ENCODE measurements around the gene FLOT1.

FLOT1 gene

DNA sequence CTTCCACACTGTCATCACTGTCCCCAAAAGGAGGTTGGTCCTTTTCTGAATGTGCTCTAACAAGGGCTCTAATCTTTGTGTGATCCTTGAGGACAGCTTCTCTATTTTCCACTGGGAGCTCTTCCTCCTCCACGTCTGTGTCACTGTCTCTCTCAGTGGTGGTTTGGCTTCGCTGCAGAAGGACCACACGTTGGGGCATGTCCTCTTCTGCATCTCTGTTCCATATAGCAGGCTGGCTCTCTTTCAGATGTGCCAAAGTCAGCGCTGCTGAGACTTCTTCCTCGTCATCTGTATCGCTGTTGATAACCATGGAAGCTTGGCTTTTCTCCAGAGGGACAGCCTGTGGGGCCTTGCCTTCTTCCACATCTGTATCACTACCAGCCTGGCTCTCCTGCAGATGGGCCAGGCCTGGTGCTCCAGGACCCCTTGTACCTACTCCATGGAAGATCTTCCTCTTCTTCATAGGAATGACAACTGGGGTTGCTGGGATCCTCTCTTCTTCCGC is 30.0 kb downstream of the FLOT1 start:
- no peaks in the 10 kb centered on the region for H3K27me3 Mint-ChIP-seq
- H3K4me3 Mint-ChIP-seq, result peak overlapping the region; percentile 34 to 39
- no peaks in the 10 kb centered on the region for H3K9me3 Mint-ChIP-seq
- peaks cover 56% of the 10 kb centered on the region for H3K4me1 Mint-ChIP-seq
- ATAC-seq, result no peak
- DNase-seq, result no peak
- peak overlapping the region; percentile 19 to 50 for H3K27ac Mint-ChIP-seq

DNA sequence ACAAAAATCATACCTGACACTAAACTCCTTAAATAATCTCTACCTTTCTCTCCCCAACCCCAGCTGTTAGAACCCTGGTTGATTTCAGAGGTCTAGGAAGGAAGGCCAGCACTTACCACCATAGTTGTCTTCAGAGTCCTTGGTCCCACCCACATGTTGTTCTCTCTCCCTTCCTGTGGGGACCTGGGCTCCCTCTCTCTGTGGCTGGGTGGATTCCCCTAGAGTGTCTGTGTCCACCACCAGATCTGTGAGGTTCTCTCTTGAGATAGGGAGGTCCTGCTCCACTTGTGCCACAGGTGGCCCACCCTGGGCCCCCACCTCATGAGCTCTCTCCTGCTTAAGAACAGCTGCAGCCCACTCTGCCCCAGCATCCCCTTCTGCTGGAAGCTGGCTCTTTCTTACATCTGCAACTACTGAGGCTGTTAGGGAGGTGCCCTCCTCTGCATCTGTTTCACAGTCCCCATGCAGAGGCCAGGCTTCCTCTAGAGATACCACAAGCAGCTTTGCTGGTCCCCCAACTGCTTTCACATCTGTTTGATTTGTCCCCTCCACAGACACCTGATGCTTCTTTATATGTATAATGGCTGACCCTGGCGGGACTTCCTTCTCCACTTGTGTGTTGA is 30.6 kb downstream of the FLOT1 start:
- Mint-ChIP-seq H3K27me3 (no peaks in the 10 kb centered on the region), H3K9me3 (no peaks in the 10 kb centered on the region), H3K4me3 (peak overlapping the region; percentile 34 to 39), H3K4me1 (peaks cover 50% of the 10 kb centered on the region), H3K27ac (peak overlapping the region; percentile 4 to 50)
- ATAC-seq (peak; percentile 88), DNase-seq (peak in 1 of 2 donors; percentile 30)

DNA sequence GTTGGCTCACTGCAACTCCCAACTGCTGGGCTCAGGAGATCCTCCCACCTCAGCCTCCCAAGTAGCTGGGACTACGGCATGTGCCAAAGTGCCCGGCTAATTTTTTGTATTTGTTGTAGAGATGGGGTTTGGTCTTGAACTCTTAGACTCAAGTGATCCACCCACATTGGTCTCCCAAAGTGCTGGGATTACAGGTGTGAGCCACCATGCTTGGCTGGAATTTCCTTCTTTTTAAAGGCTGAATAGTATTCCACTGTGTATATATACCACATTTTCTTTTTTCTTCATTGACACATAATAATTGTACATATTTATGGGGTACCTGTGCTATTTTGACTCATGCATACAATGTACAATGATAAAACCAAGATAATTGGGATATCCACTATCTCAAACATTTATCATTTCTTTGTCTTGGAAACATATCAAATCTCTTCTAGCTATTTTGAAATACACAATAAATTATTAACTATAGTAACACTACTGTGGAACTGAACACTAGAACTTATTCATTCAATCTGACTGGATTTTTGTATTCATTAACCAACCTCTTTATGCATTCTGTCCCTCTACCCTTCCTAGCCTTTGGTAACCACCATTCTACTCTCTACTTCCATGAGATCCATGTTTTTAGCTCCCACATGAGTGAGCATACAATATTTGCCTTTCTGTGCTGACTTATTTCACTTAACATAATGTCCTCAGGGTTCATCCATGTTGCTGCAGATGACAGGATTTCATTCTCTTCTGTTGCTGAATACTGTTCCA is 33.2 kb downstream of the FLOT1 start:
- no peak overlapping the region for H3K4me3 Mint-ChIP-seq
- no peak for DNase-seq
- H3K4me1 Mint-ChIP-seq, result peaks cover 31% of the 10 kb centered on the region
- no peak overlapping the region for H3K27ac Mint-ChIP-seq
- H3K27me3 Mint-ChIP-seq, result no peaks in the 10 kb centered on the region
- H3K9me3 Mint-ChIP-seq, result no peaks in the 10 kb centered on the region
- no peak for ATAC-seq

DNA sequence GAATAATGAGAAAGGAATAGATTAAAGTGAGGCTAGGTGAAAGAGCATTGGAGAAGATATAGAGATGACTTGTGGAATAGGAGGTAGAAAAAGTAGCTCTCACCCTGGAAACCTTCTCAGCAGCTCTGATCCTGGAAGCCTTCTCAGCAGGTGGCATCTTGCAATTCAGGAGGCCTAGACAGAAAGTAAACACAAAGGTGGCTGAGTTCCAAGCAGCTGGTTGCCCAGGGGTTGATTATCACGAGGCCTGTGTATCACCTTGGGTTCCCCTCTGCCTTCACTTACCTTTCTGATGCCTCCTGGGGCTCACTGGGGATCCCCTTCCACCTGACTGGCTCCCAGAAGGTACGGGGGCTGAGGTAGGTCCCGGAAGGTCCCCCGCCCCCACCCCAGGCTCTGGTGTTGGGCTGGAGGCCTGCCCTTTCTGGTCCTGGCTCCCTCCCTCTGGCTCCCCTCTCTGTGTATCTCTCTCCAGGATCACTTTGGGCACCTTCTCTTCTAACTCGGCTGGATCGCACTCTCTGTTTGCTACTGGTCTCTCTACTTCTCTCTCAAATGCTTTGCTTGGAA is 35.1 kb downstream of the FLOT1 start:
- peaks cover 17% of the 10 kb centered on the region for H3K4me1 Mint-ChIP-seq
- H3K9me3 Mint-ChIP-seq, result no peaks in the 10 kb centered on the region
- H3K27me3 Mint-ChIP-seq, result no peaks in the 10 kb centered on the region
- no peak overlapping the region for H3K4me3 Mint-ChIP-seq
- ATAC-seq (no peak), DNase-seq (no peak)
- H3K27ac Mint-ChIP-seq, result no peak overlapping the region

DNA sequence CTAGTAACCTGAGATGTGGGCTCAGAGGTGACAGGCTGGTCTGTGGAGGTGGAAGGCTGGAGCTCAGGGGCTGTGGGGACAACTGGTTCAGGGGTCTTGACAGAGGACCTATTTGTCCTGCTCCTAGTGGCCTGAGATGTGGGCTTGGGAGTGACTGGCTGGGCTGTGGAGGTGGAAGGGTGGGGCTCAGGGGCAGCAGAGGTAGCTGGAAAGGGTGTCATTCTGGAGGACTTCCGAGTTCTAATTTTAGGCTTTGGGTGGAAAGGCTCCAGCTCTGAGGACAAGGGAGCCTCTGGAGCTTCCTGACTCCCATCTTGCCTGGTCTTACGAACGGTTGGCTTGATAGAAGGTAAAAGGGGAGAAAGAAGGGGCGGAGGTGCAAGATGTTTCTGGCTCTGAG is 36.9 kb downstream of the FLOT1 start:
- H3K27me3 Mint-ChIP-seq, result no peaks in the 10 kb centered on the region
- no peak overlapping the region for H3K27ac Mint-ChIP-seq
- peaks cover 6% of the 10 kb centered on the region for H3K4me1 Mint-ChIP-seq
- no peaks in the 10 kb centered on the region for H3K9me3 Mint-ChIP-seq
- ATAC-seq (no peak), DNase-seq (no peak)
- no peak overlapping the region for H3K4me3 Mint-ChIP-seq

DNA sequence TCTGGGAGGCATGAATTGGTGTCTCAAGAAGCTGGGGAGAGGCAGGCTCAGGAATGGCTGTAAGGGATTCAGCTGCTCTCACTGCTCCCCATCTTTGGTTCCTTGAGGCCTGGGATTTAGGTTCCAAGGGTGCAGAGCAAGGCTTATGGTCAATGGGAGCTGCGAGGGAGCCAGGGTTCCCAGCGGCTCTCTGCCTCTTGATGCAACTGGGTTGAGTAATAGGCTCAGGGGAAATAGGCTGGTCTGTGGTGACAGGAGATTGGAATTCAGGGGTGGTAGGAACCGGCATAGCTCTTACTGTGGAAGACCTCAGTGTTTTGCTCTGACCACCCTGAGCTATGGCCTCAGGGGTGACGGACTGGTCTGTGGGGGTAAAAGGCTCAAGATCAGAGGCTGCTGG is 38.7 kb downstream of the FLOT1 start:
- ATAC-seq, result no peak
- H3K9me3 Mint-ChIP-seq, result no peaks in the 10 kb centered on the region
- no peak for DNase-seq
- H3K27me3 Mint-ChIP-seq, result no peaks in the 10 kb centered on the region
- peaks cover 6% of the 10 kb centered on the region for H3K4me1 Mint-ChIP-seq
- no peak overlapping the region for H3K4me3 Mint-ChIP-seq
- H3K27ac Mint-ChIP-seq, result no peak overlapping the region

DNA sequence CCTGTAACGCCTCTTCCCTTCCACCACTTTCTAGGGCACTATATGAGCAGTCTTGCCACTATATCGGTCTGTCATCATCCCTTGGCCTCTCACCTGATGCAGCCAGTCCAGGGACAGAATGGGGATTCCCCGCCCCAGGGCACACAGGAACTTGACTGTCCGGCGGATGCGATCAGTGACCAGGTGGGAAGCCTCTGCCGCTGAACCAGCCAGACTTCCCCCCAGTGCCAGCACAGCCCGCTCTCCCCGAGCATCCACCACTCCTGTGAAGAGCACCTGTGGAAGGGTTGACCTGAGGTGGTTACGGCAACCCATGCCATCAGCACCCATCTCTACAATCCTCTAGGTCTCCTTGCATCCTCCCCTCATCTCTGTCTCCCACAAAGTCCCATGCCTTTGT is 39.5 kb downstream of the FLOT1 start:
- Mint-ChIP-seq H3K27ac (no peak overlapping the region), H3K27me3 (no peaks in the 10 kb centered on the region), H3K4me3 (no peak overlapping the region), H3K4me1 (peaks cover 6% of the 10 kb centered on the region), H3K9me3 (no peaks in the 10 kb centered on the region)
- ATAC-seq, result no peak
- DNase-seq, result no peak

DNA sequence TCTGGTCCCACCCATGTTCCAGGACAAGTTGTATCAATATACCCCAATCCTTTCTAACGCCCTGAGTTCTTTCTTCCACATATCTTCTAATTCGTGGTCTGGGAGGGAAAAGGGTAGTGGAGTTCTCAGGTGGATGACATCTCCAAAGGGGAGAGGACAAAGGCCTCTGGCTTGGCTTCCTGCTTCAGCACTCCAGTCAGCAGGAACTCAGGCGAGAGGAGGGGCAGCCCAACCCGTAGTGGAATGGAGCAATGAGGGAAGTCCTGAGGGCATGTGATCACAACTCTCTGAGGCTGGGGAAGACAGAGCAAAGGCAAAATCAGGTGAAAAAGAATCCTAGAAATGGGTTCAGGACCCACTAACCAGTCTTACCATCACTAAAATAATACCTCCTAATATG is 42.1 kb downstream of the FLOT1 start:
- no peak overlapping the region for H3K27ac Mint-ChIP-seq
- peaks cover 10% of the 10 kb centered on the region for H3K4me1 Mint-ChIP-seq
- H3K27me3 Mint-ChIP-seq, result no peaks in the 10 kb centered on the region
- no peak overlapping the region for H3K4me3 Mint-ChIP-seq
- H3K9me3 Mint-ChIP-seq, result no peaks in the 10 kb centered on the region
- DNase-seq, result no peak
- ATAC-seq, result no peak

DNA sequence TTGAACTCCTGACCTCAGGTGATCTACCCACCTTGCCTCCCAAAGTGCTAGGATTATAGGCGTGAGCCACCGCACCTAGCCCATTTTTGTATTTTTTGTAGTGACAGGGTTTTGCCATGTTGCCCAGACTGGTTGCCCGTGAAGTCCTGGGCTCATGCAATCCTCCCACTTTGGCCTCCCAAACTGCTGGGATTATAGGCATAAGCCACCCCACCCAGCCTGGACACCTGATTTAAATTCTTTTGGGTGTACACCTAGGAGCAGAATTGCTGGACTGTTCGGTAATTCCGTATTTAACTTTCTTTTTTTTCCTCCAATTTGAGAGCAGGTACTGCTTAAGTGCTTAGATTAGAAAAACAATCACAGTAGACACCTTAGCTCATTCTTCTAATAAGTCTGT is 46.1 kb downstream of the FLOT1 start:
- H3K9me3 Mint-ChIP-seq, result no peaks in the 10 kb centered on the region
- ATAC-seq (no peak), DNase-seq (no peak)
- H3K27ac Mint-ChIP-seq, result no peak overlapping the region
- H3K27me3 Mint-ChIP-seq, result no peaks in the 10 kb centered on the region
- peaks cover 16% of the 10 kb centered on the region for H3K4me1 Mint-ChIP-seq
- no peak overlapping the region for H3K4me3 Mint-ChIP-seq

DNA sequence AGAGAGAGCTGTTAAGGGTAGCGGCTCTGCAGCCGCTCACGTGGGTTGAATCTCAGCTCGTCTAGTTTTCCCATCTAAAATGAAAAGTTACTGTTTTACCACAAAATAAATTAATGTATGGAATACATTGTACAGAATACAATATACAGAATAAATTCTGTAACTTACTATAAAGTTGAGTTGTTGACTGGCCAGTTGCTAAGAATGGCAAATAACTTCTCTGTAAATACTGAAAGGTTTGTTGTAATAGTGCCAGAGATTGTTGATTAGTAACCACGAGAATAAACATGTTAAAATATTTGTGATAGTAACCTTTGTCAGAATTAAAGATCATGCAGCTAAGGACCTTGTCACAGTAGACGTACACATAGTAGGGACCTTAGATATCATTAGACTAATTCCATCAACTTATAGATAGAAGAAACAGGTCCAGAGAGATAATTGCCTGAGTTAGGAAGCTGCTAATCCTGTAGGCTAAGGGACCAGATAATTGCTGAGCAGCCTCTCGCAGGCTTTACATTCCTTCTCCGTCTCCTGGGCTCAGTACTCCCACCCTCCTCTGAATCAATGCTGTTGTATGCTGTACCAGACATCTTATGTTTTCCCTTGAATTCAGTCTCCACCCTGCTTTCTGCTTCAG is 51.2 kb downstream of the FLOT1 start:
- no peak for DNase-seq
- no peaks in the 10 kb centered on the region for H3K27me3 Mint-ChIP-seq
- no peak overlapping the region for H3K27ac Mint-ChIP-seq

DNA sequence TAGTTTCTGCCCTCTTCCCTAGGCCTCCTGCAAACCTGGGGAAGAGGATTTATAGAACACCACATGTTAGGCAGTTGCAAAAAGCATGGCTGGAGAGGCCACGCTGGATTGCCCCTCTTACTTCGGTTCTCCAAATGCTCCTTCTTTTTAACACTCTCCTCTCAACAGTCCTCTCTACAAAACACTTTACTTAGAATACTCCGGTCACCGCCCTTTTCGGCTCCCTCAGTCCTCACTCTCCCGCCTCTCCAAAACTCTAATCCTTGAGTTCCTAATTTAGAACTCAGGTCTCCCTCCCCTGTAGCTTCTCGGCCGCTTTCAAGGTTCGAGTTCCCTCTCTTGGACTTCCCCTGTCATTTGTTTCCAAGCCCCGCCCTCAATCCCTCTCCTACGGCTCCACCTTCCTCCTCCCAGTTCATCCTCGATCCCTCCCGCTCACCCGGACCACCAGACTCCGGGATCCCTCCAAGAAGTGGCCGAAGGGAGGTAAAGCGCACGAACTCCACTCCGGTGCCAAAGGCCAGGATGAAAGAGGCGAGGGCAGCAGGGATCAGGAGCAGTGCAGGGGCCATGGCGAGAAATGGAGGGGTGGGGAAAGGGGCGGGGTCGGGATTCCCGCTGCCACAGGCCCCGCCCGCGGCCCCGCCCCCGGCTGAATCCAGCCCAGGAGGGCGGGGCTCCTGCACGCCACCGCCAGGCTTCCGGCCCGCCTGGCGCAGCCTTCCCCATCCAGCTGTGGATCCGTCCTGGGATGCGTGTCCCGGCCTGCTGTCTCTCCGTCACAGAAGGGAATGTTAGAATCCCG is 51.9 kb downstream of the FLOT1 start, which contains the start of gene NRM:
NRM (minus strand) TSS at position 582 of the 805 bp plus-strand sequence; CDS start at position 572, 10 bp downstream.
- ATAC-seq, result peak; percentile 31
- DNase-seq, result peak; percentile 58 to 60
- H3K4me3 Mint-ChIP-seq, result peak within 1 kb of the TSS; percentile 89 to 99
- H3K4me1 Mint-ChIP-seq, result peaks cover 46% of the 10 kb centered on the region
- H3K9me3 Mint-ChIP-seq, result no peaks in the 10 kb centered on the region
- H3K27ac Mint-ChIP-seq, result peak within 1 kb of the TSS in 1 of 2 donors; percentile 86
- no peaks in the 10 kb centered on the region for H3K27me3 Mint-ChIP-seq

More for the DNA sequence above, 51.2 kb downstream of the FLOT1 start:
- H3K4me1 Mint-ChIP-seq, result peaks cover 46% of the 10 kb centered on the region
- no peak for ATAC-seq
- H3K4me3 Mint-ChIP-seq, result peak overlapping the region; percentile 89 to 99
- no peaks in the 10 kb centered on the region for H3K9me3 Mint-ChIP-seq

DNA sequence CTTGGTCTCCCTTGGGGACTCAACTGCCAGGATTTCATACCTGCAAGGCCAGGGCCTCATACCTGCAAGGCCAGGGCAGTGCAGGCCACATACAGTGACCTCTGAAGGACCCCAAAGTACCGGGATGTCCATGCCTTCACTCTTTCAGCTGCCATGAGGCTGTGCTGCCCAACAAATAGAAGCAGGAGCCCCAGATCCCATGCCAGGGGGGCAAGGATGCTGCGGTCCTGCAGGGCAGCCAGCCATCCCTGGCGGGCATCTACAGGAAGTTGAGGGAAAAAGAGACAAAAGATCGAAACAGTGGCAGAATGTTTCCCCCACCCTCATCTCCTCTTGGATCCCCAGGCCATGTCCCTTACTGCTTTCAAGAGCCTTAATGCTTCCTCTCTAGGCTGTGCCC is 52.5 kb downstream of the FLOT1 start:
- no peaks in the 10 kb centered on the region for H3K9me3 Mint-ChIP-seq
- H3K4me1 Mint-ChIP-seq, result peaks cover 46% of the 10 kb centered on the region

DNA sequence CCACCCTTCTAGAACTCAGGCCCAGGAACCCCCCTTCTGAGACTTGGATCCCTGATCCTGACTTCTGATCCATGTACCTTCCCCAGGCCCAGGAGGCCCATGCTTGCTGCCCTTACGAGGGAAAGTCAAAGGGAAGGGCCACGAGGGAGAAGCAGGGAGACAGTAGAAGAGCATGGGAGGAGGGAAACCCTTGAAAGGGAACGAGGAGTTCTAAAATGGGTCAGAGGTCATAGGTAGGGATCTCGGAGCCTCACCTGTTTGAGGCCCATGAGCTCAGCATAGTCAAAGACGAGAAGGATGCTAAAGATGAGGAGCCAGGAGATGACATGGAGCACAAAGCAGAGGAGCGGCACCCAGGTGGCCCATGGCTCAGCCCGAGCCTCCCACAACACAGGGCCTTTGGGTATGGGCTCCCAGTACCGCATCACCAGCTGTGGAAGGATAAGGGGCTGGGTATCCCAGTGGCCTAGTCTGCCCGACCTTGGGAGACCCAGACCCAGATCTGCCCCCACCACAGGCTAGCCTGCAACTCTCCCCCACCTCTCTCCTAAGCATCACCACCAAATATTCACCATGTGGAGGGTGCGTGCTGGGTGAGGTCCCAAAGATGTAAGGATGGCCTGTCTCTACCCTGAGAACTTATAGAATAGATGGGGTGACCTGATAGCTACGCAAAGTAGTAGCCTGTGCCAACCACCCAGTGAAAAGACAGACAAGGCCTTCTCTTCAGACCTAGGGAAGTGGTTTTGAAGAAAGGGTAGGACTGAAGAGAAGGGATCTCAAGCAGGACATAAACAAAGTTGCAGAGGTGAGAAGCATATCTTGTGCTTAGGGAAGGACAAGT is 53.2 kb downstream of the FLOT1 start:
- H3K4me1 Mint-ChIP-seq, result peaks cover 46% of the 10 kb centered on the region
- ATAC-seq (no peak), DNase-seq (no peak)
- H3K27ac Mint-ChIP-seq, result peak overlapping the region in 1 of 2 donors; percentile 8
- H3K4me3 Mint-ChIP-seq, result peak overlapping the region; percentile 89 to 99
- no peaks in the 10 kb centered on the region for H3K9me3 Mint-ChIP-seq
- no peaks in the 10 kb centered on the region for H3K27me3 Mint-ChIP-seq

More for the DNA sequence above, 52.5 kb downstream of the FLOT1 start:
- Mint-ChIP-seq H3K4me3 (peak overlapping the region; percentile 89 to 99), H3K27me3 (no peaks in the 10 kb centered on the region), H3K27ac (no peak overlapping the region)
- DNase-seq, result no peak
- no peak for ATAC-seq

DNA sequence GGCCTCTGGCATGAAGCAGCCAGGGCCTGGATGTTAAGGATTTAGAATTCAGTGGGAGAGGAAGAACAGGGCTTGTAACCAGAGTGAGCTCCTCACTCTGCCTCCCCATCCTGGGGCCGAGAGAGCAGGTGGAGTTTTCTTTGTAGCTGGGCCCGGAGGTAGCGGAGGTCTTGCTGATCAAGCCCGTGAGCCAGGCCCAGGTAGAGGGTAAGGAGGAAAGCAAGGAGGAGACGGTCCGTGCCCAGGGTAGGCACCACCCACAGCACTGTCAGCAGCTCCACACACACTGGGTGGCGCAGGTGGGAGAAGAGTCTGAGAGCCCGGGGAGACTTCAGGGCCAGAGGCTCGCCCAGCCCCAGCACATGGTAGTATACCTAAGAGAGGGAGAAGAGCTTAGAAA is 53.9 kb downstream of the FLOT1 start:
- Mint-ChIP-seq H3K4me1 (peaks cover 46% of the 10 kb centered on the region), H3K27me3 (no peaks in the 10 kb centered on the region), H3K9me3 (no peaks in the 10 kb centered on the region), H3K27ac (no peak overlapping the region), H3K4me3 (peak overlapping the region; percentile 86 to 94)
- DNase-seq, result no peak
- no peak for ATAC-seq

Measured in stimulated activated naive CD8-positive, alpha-beta T cell treated with anti-CD3 and anti-CD28 coated beads, Interleukin-15, amount 100 ng/mL, for 72 hours (primary cell).